ENCODE data around the gene DLX2.

DNA sequence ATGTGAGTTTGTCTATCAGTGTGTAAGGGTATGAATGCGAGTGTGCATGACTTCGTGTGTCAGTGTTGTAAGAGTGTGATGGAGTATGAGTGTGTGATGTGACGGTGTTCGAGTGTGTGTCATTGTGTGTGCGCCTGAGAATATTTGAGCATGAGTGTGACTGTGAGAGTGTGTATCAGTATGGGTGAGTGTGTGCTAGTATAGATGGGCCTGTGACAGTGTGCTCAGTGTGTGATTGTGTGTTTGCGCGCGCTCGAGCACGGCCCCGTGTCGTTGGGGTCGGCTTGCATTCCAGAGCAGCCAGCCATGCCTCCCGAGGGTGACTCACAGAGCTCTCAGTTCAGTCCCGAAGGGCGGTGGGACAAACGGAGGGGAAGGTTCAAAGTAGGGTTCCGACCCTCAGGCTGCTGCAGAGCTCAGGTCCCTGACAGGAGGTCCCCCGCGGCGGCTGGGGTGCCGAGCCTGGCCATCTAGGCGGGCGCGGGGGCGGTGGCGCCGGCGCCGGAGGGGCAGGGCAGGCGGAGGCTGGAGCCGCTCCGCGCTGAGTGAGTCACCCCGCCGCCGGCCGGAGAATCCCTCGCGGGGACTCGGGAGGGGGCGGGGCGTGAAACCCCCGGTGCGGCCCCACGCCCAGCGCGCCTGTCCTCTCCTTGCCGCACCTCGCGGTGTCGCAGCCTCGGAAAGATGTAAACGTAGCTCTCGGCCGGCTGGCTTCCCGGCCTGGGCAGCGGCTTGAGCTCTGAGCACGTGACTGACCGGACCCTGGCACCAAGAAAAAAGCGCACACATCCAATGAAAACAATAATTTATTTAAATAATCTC is 3.8 kb downstream of the DLX2 start:
- TF ChIP-seq, protein P1, sequence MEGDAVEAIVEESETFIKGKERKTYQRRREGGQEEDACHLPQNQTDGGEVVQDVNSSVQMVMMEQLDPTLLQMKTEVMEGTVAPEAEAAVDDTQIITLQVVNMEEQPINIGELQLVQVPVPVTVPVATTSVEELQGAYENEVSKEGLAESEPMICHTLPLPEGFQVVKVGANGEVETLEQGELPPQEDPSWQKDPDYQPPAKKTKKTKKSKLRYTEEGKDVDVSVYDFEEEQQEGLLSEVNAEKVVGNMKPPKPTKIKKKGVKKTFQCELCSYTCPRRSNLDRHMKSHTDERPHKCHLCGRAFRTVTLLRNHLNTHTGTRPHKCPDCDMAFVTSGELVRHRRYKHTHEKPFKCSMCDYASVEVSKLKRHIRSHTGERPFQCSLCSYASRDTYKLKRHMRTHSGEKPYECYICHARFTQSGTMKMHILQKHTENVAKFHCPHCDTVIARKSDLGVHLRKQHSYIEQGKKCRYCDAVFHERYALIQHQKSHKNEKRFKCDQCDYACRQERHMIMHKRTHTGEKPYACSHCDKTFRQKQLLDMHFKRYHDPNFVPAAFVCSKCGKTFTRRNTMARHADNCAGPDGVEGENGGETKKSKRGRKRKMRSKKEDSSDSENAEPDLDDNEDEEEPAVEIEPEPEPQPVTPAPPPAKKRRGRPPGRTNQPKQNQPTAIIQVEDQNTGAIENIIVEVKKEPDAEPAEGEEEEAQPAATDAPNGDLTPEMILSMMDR (IDR thresholded peaks at IDR 0.05), result no peak
- TF ChIP-seq, protein P2, sequence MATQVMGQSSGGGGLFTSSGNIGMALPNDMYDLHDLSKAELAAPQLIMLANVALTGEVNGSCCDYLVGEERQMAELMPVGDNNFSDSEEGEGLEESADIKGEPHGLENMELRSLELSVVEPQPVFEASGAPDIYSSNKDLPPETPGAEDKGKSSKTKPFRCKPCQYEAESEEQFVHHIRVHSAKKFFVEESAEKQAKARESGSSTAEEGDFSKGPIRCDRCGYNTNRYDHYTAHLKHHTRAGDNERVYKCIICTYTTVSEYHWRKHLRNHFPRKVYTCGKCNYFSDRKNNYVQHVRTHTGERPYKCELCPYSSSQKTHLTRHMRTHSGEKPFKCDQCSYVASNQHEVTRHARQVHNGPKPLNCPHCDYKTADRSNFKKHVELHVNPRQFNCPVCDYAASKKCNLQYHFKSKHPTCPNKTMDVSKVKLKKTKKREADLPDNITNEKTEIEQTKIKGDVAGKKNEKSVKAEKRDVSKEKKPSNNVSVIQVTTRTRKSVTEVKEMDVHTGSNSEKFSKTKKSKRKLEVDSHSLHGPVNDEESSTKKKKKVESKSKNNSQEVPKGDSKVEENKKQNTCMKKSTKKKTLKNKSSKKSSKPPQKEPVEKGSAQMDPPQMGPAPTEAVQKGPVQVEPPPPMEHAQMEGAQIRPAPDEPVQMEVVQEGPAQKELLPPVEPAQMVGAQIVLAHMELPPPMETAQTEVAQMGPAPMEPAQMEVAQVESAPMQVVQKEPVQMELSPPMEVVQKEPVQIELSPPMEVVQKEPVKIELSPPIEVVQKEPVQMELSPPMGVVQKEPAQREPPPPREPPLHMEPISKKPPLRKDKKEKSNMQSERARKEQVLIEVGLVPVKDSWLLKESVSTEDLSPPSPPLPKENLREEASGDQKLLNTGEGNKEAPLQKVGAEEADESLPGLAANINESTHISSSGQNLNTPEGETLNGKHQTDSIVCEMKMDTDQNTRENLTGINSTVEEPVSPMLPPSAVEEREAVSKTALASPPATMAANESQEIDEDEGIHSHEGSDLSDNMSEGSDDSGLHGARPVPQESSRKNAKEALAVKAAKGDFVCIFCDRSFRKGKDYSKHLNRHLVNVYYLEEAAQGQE (IDR thresholded peaks at IDR 0.05; ENCODE audit: insufficient read depth in 1 of 2, low read depth in 2 of 2, low read length in 1 of 2), result no peak
- no peak for TF ChIP-seq POLR2AphosphoS5 (IDR thresholded peaks at IDR 0.05; ENCODE audit: low read depth, low read length)
- TF ChIP-seq SIN3A (IDR thresholded peaks at IDR 0.05; ENCODE audit: borderline replicate concordance, insufficient read depth, low read depth, low read length), result peak; percentile 36; the same call in 1 of the 2 replicates
